ENCODE data around the gene TBX21.

The TBX21 gene

GRCh38 chr17:47726796-47727703 lies 6.0 kb upstream of the TBX21 start:
- Histone ChIP-seq H3K36me3 (ENCODE audit: control insufficient read depth, insufficient read depth, low read length) (no peaks in the 10 kb centered on the region), H3K9me3 (ENCODE audit: control insufficient read depth, insufficient read depth, low read length) (no peaks in the 10 kb centered on the region), H3K27ac (ENCODE audit: low read depth, low read length) (no peak overlapping the region), H3K9ac (ENCODE audit: low read depth, low read length) (no peak overlapping the region), H3K4me3 (ENCODE audit: low read depth, low read length) (no peak overlapping the region), H3K27me3 (ENCODE audit: control insufficient read depth, insufficient read depth, low read length) (peaks cover 30% of the 10 kb centered on the region), H3K4me1 (ENCODE audit: control insufficient read depth, insufficient read depth, low read length) (no peaks in the 10 kb centered on the region)

GRCh38 chr17:47727704-47728036 lies 5.4 kb upstream of the TBX21 start:
- H3K4me1 ChIP-seq (ENCODE audit: control insufficient read depth, insufficient read depth, low read length), result peaks cover 3% of the 10 kb centered on the region; the same call in 1 of the 2 replicates
- H3K9ac ChIP-seq (ENCODE audit: low read depth, low read length), result no peak overlapping the region
- H3K4me3 ChIP-seq (ENCODE audit: low read depth, low read length), result no peak overlapping the region
- H3K27me3 ChIP-seq (ENCODE audit: control insufficient read depth, insufficient read depth, low read length), result peaks cover 30% of the 10 kb centered on the region
- H3K27ac ChIP-seq (ENCODE audit: low read depth, low read length), result no peak overlapping the region
- H3K36me3 ChIP-seq (ENCODE audit: control insufficient read depth, insufficient read depth, low read length), result no peaks in the 10 kb centered on the region
- H3K9me3 ChIP-seq (ENCODE audit: control insufficient read depth, insufficient read depth, low read length), result no peaks in the 10 kb centered on the region

DNA sequence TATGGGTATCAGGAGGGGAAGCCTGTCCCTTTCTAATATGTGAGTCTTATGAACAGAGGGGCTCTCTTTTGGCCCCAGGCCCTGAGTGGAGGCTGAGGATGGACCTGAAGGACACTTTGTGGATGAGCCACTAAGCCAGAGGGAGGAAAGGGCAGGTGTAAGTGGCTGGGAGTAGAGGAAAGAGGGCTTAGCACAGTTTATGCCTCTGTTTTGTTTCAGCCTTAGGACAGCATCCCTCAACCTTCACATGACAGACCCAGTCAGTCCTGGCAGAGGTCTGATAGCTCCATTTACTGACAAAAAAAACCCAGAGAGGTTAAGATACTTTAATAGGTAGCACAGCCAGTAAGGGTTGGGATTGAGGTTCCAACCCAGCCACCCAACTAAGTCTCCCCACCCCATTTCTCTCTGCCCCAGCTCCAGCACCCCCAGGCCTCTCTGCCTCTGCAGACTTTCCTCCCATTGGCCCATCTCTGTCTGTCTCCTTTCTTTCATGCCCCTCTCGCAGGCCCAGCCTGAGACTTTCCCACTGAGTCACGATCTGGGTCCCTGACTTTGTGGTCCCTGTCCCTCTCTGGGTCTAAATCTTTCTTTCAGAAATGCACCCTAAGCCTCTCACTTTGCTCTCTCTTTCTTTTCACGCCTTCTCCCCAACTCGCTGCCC lies 4.7 kb upstream of the TBX21 start:
- H3K36me3 ChIP-seq (ENCODE audit: control insufficient read depth, insufficient read depth, low read length), result no peaks in the 10 kb centered on the region
- no peak overlapping the region for H3K4me3 ChIP-seq (ENCODE audit: low read depth, low read length)
- H3K4me1 ChIP-seq (ENCODE audit: control insufficient read depth, insufficient read depth, low read length), result peaks cover 5% of the 10 kb centered on the region; the same call in 1 of the 2 replicates
- no peak overlapping the region for H3K9ac ChIP-seq (ENCODE audit: low read depth, low read length)
- H3K27ac ChIP-seq (ENCODE audit: low read depth, low read length), result no peak overlapping the region
- no peaks in the 10 kb centered on the region for H3K9me3 ChIP-seq (ENCODE audit: control insufficient read depth, insufficient read depth, low read length)
- H3K27me3 ChIP-seq (ENCODE audit: control insufficient read depth, insufficient read depth, low read length), result peaks cover 37% of the 10 kb centered on the region

GRCh38 chr17:47729476-47729875 lies 3.6 kb upstream of the TBX21 start:
- no peak overlapping the region for H3K4me3 ChIP-seq (ENCODE audit: low read depth, low read length)
- no peak overlapping the region for H3K27ac ChIP-seq (ENCODE audit: low read depth, low read length)
- H3K9me3 ChIP-seq (ENCODE audit: control insufficient read depth, insufficient read depth, low read length), result no peaks in the 10 kb centered on the region
- no peak overlapping the region for H3K9ac ChIP-seq (ENCODE audit: low read depth, low read length)
- H3K27me3 ChIP-seq (ENCODE audit: control insufficient read depth, insufficient read depth, low read length), result peaks cover 48% of the 10 kb centered on the region
- peaks cover 5% of the 10 kb centered on the region; the same call in 1 of the 2 replicates for H3K4me1 ChIP-seq (ENCODE audit: control insufficient read depth, insufficient read depth, low read length)
- no peaks in the 10 kb centered on the region for H3K36me3 ChIP-seq (ENCODE audit: control insufficient read depth, insufficient read depth, low read length)

- Histone ChIP-seq H3K36me3 (ENCODE audit: control insufficient read depth, insufficient read depth, low read length) (no peaks in the 10 kb centered on the region), H3K4me3 (ENCODE audit: low read depth, low read length) (no peak overlapping the region), H3K27ac (ENCODE audit: low read depth, low read length) (no peak overlapping the region), H3K9ac (ENCODE audit: low read depth, low read length) (no peak overlapping the region), H3K4me1 (ENCODE audit: control insufficient read depth, insufficient read depth, low read length) (peaks cover 5% of the 10 kb centered on the region; the same call in 1 of the 2 replicates), H3K27me3 (ENCODE audit: control insufficient read depth, insufficient read depth, low read length) (peaks cover 60% of the 10 kb centered on the region), H3K9me3 (ENCODE audit: control insufficient read depth, insufficient read depth, low read length) (no peaks in the 10 kb centered on the region)
These were observed 2.4 kb upstream of the TBX21 start for GRCh38 chr17:47730681-47731080.

DNA sequence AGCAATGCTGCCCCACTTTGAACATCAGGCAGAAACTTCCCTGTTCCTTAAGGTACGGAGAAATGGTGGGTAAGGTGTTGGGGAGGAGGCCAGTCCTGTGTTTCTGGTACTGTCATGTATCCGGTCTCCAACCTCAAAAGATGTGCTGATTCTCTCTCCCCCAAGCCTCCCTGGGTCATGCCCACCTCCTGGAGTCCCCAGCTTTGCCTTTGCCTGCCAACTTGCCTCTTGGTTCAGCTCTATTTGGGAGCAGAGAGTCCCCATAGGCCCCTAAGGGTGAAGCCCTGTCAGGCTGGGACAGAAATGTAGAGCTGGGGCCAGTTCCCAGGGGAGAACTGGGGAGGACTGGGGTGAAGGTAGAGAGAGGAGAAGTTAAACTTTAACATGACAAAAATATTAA lies 1.6 kb upstream of the TBX21 start:
- Histone ChIP-seq H3K27me3 (ENCODE audit: control insufficient read depth, insufficient read depth, low read length) (peaks cover 67% of the 10 kb centered on the region), H3K9me3 (ENCODE audit: control insufficient read depth, insufficient read depth, low read length) (no peaks in the 10 kb centered on the region), H3K9ac (ENCODE audit: low read depth, low read length) (no peak overlapping the region), H3K27ac (ENCODE audit: low read depth, low read length) (no peak overlapping the region), H3K4me3 (ENCODE audit: low read depth, low read length) (no peak overlapping the region), H3K4me1 (ENCODE audit: control insufficient read depth, insufficient read depth, low read length) (peaks cover 5% of the 10 kb centered on the region; the same call in 1 of the 2 replicates), H3K36me3 (ENCODE audit: control insufficient read depth, insufficient read depth, low read length) (no peaks in the 10 kb centered on the region)

DNA sequence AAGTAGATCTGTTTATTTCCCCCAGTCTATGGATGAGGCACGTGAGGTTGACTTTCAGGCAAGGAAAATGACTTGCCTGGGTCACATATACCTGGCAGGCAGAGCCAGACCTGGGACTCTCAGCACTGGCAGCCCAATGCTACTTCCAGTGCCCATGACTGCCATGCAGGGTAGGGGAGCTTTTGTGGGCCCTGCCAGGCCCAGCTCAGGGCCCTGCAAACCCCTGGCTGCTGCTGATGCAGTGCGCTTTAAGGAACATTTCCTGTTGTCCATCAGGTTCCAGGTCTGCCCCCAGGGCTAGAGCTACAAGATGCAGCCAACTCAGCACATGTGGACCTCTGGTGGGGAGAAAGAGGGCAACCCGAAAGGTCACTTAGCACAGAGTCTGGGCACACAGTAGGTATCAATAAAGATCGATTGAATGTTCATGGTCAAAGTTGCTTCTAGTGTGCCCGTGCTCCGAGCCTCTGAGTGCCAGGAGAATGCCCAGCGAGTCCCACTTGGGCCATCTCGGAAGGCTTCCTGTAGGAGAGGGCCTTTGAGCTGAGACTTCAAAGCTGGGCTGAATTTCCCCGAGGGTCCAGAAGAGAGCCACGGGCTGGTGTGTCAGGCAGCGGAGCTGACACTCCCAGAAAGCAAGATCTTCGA lies 513 bp upstream of the TBX21 start:
- Histone ChIP-seq H3K9ac (ENCODE audit: low read depth, low read length) (no peak overlapping the region), H3K36me3 (ENCODE audit: control insufficient read depth, insufficient read depth, low read length) (no peaks in the 10 kb centered on the region), H3K9me3 (ENCODE audit: control insufficient read depth, insufficient read depth, low read length) (no peaks in the 10 kb centered on the region), H3K27ac (ENCODE audit: low read depth, low read length) (no peak overlapping the region), H3K4me3 (ENCODE audit: low read depth, low read length) (peak overlapping the region; percentile 63; the same call in 1 of the 2 replicates), H3K27me3 (ENCODE audit: control insufficient read depth, insufficient read depth, low read length) (peaks cover 76% of the 10 kb centered on the region), H3K4me1 (ENCODE audit: control insufficient read depth, insufficient read depth, low read length) (peaks cover 5% of the 10 kb centered on the region; the same call in 1 of the 2 replicates)

GRCh38 chr17:47733674-47734410 lies 806 bp downstream of the TBX21 start:
- Histone ChIP-seq H3K27me3 (ENCODE audit: control insufficient read depth, insufficient read depth, low read length) (peaks cover 73% of the 10 kb centered on the region), H3K9ac (ENCODE audit: low read depth, low read length) (no peak overlapping the region), H3K27ac (ENCODE audit: low read depth, low read length) (no peak overlapping the region), H3K9me3 (ENCODE audit: control insufficient read depth, insufficient read depth, low read length) (no peaks in the 10 kb centered on the region), H3K36me3 (ENCODE audit: control insufficient read depth, insufficient read depth, low read length) (no peaks in the 10 kb centered on the region), H3K4me3 (ENCODE audit: low read depth, low read length) (peak overlapping the region; percentile 63), H3K4me1 (ENCODE audit: control insufficient read depth, insufficient read depth, low read length) (peaks cover 5% of the 10 kb centered on the region; the same call in 1 of the 2 replicates)

- no peaks in the 10 kb centered on the region for H3K9me3 ChIP-seq (ENCODE audit: control insufficient read depth, insufficient read depth, low read length)
- no peaks in the 10 kb centered on the region for H3K36me3 ChIP-seq (ENCODE audit: control insufficient read depth, insufficient read depth, low read length)
- peaks cover 5% of the 10 kb centered on the region; the same call in 1 of the 2 replicates for H3K4me1 ChIP-seq (ENCODE audit: control insufficient read depth, insufficient read depth, low read length)
- H3K9ac ChIP-seq (ENCODE audit: low read depth, low read length), result no peak overlapping the region
- H3K4me3 ChIP-seq (ENCODE audit: low read depth, low read length), result no peak overlapping the region
- no peak overlapping the region for H3K27ac ChIP-seq (ENCODE audit: low read depth, low read length)
- H3K27me3 ChIP-seq (ENCODE audit: control insufficient read depth, insufficient read depth, low read length), result peaks cover 68% of the 10 kb centered on the region
These were observed 2.1 kb downstream of the TBX21 start for GRCh38 chr17:47735139-47735464.

- H3K36me3 ChIP-seq (ENCODE audit: control insufficient read depth, insufficient read depth, low read length), result no peaks in the 10 kb centered on the region
- no peak overlapping the region for H3K27ac ChIP-seq (ENCODE audit: low read depth, low read length)
- H3K4me1 ChIP-seq (ENCODE audit: control insufficient read depth, insufficient read depth, low read length), result peaks cover 5% of the 10 kb centered on the region; the same call in 1 of the 2 replicates
- no peak overlapping the region for H3K4me3 ChIP-seq (ENCODE audit: low read depth, low read length)
- H3K27me3 ChIP-seq (ENCODE audit: control insufficient read depth, insufficient read depth, low read length), result peaks cover 67% of the 10 kb centered on the region
- H3K9ac ChIP-seq (ENCODE audit: low read depth, low read length), result no peak overlapping the region
- no peaks in the 10 kb centered on the region for H3K9me3 ChIP-seq (ENCODE audit: control insufficient read depth, insufficient read depth, low read length)
These were observed 2.5 kb downstream of the TBX21 start for GRCh38 chr17:47735536-47736011.
